Stimulated activated naive B cell treated with anti-CD40 and anti-IgM and Interleukin-4, amounts not matched to agents 10 μg/mL and 1 μg/mL and 100 μg/mL, for 72 hours (primary cell): ENCODE measurements around the gene INPP5B.

Experiments used
- ATAC-seq, 2 donors: fragments of 150-1000 bp; cut with Tn5 transposase; replicated peaks; 2 replicates each; pipeline ENCODE4 v1.10.0; 2021; ENCODE audit warnings: moderate library complexity in 1 of 2
- DNase-seq: peaks from one replicate; pipeline ENCODE4 v3.0.0; 2021
- H3K27ac Mint-ChIP-seq: one replicate; pipeline ENCODE4 v1.8.0; 2022; ENCODE audit warnings: mild to moderate bottlenecking, mixed read lengths
- H3K27me3 Mint-ChIP-seq, 2 donors: one replicate each; pipeline ENCODE4 v1.8.0; 2022; ENCODE audit warnings: mixed read lengths in 2 of 2
- H3K36me3 Mint-ChIP-seq, 2 donors: one replicate each; pipeline ENCODE4 v1.8.0; 2022; ENCODE audit warnings: mixed read lengths in 2 of 2, mild to moderate bottlenecking in 1 of 2
- H3K4me1 Mint-ChIP-seq, 2 donors: one replicate each; pipeline ENCODE4 v1.8.0; 2022; ENCODE audit warnings: mixed read lengths in 2 of 2, mild to moderate bottlenecking in 1 of 2
- H3K4me3 Mint-ChIP-seq, 2 donors: one replicate each; pipeline ENCODE4 v1.8.0; 2022; ENCODE audit warnings: mild to moderate bottlenecking in 2 of 2, mixed read lengths in 2 of 2, moderate library complexity in 1 of 2
- H3K9me3 Mint-ChIP-seq, 2 donors: one replicate each; pipeline ENCODE4 v1.8.0; 2022; ENCODE audit warnings: mixed read lengths in 2 of 2, mild to moderate bottlenecking in 1 of 2

The INPP5B gene

DNA sequence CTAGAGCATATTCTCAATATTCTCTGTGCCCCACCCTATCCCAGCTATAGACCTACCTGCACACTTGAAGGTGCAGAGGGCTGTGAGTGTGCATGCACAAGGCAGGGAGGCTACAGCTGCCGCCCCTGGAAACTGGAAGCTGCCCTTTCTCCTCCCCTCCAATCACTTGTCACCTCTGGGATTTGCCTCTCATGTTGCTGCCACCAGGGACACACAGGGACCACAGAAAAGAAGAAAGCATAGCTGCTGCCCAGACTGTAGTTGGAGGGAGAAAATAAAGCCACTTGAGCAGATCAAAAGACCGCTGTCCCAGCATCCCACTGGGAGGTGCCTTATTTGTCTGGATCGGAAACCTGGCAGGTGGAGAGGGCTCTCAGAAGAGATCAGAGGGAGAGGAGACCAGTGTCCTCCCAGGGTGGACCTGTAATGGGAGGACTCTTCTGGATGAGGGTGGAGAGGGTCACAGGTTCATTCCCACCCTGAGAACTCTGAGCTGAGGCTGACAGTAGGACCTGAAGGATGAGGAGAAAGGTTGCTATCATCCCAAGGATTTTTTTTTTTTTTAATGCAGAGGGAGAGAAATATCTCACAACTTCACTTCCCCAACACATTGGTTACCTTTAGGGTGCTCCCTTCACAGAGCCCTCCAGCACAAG, 7.6 kb upstream of the INPP5B start:
- H3K36me3 Mint-ChIP-seq, result peaks cover 23 to 32% of the 10 kb centered on the region in 2 donors
- peaks cover 31 to 49% of the 10 kb centered on the region in 2 donors for H3K4me1 Mint-ChIP-seq
- H3K27ac Mint-ChIP-seq, result peak overlapping the region; percentile 52
- no peak for DNase-seq
- no peak overlapping the region for H3K4me3 Mint-ChIP-seq
- H3K9me3 Mint-ChIP-seq, result no peaks in the 10 kb centered on the region
- no peaks in the 10 kb centered on the region for H3K27me3 Mint-ChIP-seq
- peak; percentile 22 to 29 for ATAC-seq

DNA sequence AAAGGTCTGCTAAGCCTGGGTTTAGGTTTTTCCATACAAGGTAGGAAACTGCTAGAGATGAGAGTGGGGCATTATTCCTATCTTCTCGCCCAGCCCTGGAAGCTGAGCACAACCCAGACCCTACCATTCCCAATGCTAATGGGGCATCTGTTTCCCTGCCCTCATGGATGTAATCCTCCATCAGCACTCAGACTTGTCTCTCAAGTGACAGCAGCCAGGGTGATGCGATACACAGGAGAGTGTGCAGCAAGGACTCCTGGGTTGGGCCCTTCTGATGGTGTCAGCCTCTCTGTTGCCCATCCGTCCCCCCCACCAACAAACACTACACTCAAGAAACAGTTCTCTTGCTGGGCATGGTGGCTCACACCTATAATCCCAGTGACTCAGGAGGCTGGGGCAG, 5.9 kb upstream of the INPP5B start:
- DNase-seq (no peak), ATAC-seq (peak in 1 of 2 donors; percentile 10)
- Mint-ChIP-seq H3K4me3 (no peak overlapping the region), H3K36me3 (peaks cover 18 to 21% of the 10 kb centered on the region in 2 donors), H3K27me3 (no peaks in the 10 kb centered on the region), H3K9me3 (no peaks in the 10 kb centered on the region), H3K4me1 (peaks cover 34 to 56% of the 10 kb centered on the region in 2 donors), H3K27ac (peak overlapping the region; percentile 87)

DNA sequence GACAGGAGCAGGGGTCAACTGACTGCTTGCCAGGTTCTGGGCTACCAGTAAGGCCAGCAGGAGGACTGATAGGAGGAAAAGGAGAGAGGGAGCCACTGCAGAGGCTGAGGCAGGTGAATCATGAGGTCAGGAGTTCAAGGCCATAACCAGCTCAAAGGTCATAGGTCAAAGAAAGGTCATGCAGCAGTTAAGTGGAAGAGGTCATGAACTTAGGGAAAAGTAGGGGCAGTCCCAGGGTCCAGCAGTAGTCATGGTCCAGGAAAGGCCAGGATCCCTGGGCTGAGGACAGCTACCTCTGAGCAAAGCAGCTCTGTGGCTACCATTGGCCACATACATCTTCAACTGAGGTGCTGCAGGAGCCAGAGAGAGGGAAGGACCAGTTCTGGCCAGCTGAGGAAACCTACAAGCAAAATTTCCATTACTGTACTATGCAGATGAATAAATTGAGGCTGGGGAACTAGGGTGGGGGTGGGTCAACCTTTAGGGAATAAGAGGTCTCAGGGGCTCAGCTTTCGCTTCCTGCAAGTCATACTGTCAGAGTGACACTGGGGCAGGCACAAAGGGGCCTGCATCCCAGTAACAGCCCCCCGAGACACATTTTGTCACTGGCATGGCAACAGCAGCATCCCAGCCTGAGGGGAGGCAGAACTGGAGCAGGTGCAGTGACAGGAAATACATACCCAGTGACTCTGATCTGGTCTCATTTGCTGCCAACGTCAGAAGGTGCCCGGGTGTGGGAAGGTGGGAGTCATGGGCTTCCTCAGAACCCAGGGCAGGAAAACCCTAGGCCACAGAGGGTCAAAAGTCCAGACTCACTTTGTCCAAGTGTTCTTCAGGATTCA, 5.2 kb upstream of the INPP5B start:
- Mint-ChIP-seq H3K27ac (peak overlapping the region; percentile 87), H3K4me3 (peak overlapping the region; percentile 27 to 64), H3K4me1 (peaks cover 40 to 63% of the 10 kb centered on the region in 2 donors), H3K27me3 (no peaks in the 10 kb centered on the region), H3K36me3 (peaks cover 14 to 17% of the 10 kb centered on the region in 2 donors), H3K9me3 (no peaks in the 10 kb centered on the region)
- DNase-seq (peak; percentile 45), ATAC-seq (peak; percentile 69 to 74)

DNA sequence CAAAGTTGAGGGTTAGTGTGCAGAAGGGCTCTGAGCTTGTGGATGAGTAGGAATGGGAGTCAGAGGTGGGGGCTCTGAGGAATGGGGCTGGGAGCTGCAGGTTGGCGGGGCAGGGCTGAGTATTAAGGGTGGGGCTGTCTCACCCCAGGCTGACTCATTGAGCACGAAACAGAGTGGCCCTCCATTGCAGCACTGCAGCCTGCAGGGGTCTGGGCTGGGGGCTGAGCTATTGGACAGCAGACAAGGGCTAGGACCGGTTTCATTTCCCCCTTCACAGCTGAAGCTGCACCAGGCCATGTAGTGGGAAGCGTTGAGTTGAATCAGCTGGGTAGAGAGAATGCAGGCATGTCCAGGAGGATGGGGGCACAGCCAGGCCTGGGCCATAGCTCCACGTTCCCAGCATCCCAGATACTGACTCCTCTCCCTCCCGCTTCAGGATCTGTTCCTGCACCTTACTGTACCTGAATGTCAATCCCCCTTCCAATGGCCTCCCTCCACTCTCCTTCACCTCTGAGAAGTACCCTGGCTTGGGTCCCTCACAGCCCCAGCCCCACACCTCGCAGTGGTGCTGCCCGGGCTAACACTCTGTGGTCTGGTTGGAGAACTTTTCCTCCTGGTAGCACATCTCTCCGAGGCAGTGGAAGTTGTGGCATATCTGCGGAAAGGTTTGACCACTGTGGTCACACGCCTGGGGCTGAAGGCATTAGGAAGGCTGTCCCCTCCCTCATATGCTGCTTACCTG, 4.4 kb upstream of the INPP5B start:
- no peak for DNase-seq
- Mint-ChIP-seq H3K27me3 (no peaks in the 10 kb centered on the region), H3K4me3 (peak overlapping the region; percentile 27 to 64), H3K27ac (peak overlapping the region; percentile 87), H3K4me1 (peaks cover 47 to 71% of the 10 kb centered on the region in 2 donors), H3K9me3 (no peaks in the 10 kb centered on the region), H3K36me3 (peaks cover 12% of the 10 kb centered on the region in 2 donors)
- peak in 1 of 2 donors; percentile 5 for ATAC-seq

DNA sequence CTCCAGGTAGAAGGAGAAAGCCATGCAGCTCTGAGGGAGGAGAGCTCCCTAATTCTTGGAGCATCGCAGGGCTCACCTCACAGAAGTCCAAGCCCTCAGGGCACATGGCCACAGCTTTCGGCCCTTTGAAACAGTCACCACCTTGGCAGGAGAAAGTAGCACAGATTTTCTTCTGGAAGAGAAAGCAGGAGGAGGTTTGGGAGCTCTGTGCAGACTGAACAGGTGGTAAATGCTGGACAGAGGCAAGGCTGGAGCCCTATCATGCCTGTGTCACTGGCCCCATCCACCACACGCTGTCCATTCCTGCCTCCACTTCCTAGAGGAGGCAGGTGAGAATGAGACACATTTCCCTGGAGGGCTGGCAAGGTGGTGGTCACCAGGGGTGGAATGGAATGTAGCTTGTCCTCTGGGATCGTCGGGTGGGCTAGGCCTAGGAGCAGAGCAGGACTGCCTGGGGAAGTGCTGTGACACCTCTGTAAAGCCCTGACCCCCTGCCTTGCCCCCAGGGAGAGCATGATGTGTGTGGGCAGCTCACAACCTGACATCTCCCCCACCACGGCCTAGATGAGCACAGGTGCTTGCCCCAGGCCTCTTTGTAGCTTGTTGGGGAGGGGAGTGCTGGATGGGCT, 2.8 kb upstream of the INPP5B start:
- peak overlapping the region in 1 of 2 donors; percentile 17 for H3K4me3 Mint-ChIP-seq
- DNase-seq (no peak), ATAC-seq (no peak)
- no peaks in the 10 kb centered on the region for H3K27me3 Mint-ChIP-seq
- peaks cover 50 to 81% of the 10 kb centered on the region in 2 donors for H3K4me1 Mint-ChIP-seq
- H3K9me3 Mint-ChIP-seq, result no peaks in the 10 kb centered on the region
- H3K36me3 Mint-ChIP-seq, result peaks cover 5 to 6% of the 10 kb centered on the region in 2 donors
- H3K27ac Mint-ChIP-seq, result peak overlapping the region; percentile 59

DNA sequence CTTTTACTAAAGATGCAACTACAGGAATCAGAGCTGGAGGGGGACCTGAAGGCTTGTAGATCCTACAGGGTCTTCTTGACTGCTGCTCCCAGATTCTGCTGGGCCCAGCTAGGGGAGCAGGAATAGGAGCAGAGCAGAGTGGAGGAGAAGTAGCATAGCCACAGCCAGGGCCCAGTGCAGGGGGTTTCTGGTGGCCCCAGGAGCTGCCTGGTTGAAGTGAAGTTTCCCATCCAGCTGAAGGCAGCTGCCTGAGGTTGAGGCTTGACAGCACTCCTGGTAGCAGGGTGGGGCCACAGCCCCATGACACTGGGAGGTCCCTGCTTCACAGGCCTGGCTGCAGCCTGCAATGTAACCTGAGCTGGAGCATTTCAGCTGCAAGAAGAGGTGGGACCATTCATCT, 2.0 kb upstream of the INPP5B start:
- DNase-seq (no peak), ATAC-seq (no peak)
- Mint-ChIP-seq H3K4me1 (peaks cover 44 to 73% of the 10 kb centered on the region in 2 donors), H3K27ac (no peak overlapping the region), H3K4me3 (no peak overlapping the region), H3K27me3 (no peaks in the 10 kb centered on the region), H3K36me3 (peaks cover 3 to 4% of the 10 kb centered on the region in 2 donors), H3K9me3 (no peaks in the 10 kb centered on the region)

DNA sequence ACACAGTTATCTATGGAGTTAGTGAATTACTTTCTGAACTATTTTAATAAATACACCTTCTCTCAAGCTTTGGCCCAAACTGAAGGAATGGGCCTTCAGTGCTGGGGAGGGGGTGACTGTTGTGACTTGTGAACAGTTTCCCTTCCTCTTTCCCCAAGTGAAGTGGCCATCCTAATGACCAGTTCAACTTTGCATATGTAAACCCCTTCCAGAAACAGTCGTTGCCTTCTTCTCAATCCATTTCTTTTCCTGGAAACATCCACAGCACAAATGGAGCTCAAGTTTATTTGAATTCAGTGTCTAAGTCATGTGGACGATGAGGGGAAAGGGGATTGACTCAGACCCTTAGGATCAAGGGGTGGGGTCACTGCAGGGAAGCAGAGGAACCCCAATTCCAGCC, 1.3 kb upstream of the INPP5B start:
- Mint-ChIP-seq H3K36me3 (peaks cover 5 to 9% of the 10 kb centered on the region in 2 donors), H3K4me1 (peaks cover 44 to 69% of the 10 kb centered on the region in 2 donors), H3K27me3 (no peaks in the 10 kb centered on the region), H3K9me3 (no peaks in the 10 kb centered on the region), H3K27ac (peak overlapping the region; percentile 9), H3K4me3 (no peak overlapping the region)
- DNase-seq (no peak), ATAC-seq (no peak)

DNA sequence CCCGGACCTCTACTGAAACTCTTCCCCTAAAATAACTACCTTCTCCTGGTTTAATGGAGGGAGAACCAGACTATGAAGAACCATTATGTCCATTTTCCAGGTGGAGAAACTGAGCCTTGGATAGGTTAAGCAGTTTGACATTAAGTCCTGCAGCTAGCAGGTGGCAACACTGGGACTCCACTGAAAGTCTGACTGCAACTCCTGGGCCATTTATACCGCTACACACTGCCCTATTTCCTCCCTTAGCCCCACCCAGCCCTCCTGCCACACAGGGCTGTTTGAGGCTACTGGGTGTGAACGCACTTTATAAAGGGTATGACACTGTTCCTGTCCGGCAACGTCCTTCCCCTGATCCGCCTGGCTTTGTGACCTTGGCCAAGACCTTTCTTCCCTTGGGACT, 511 bp upstream of the INPP5B start:
- Mint-ChIP-seq H3K9me3 (no peaks in the 10 kb centered on the region), H3K27me3 (no peaks in the 10 kb centered on the region), H3K4me3 (peak overlapping the region; percentile 89 to 95), H3K36me3 (peaks cover 6 to 11% of the 10 kb centered on the region in 2 donors), H3K27ac (peak overlapping the region; percentile 93), H3K4me1 (peaks cover 39 to 61% of the 10 kb centered on the region in 2 donors)
- ATAC-seq (no peak), DNase-seq (no peak)

DNA sequence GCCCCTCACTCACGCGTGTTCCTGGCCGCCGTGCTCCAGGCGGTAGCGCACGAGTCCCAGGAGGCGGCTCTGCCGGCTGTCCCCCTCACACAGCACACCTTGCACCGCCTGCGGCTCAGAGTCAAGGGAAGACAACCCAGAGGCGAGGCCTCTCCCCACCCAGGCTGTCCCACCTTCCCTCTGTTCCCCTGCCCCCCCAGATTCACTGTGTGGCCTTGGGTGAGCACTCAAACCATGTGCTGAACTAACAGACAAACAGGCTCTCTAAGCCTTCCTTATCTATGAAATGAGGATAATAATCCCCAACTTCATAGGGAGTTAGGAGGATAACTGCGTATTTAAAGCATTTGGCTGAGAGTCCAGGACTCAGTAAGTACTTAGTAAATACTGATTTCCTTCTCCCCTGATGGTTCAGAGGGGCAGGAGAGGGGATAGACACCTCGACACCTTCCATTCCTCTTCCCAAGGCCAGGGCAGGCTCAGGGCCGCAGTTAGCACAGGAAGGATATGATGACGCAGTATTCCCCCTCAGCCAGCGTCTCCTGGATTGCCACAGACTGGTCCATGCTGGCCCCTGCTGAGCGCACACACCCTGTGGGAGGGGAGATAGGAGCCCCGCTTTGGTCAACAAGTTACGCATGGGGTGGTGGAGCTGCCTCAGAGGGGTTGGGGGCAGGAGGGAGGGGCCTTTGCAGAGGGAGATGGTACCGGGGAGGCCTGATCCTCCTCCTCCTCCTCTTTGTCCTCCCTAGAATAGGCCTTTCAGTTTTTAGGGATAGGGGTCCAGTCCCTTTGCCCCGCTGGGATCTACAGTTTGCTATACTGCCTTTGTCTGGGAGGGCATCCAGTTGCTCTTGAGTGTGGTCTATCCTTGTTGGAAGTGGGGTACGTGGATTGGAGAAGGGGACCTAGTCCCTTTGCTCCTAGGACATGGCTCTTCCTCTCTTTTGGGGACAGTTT, 830 bp downstream of the INPP5B start:
- no peaks in the 10 kb centered on the region for H3K27me3 Mint-ChIP-seq
- ATAC-seq (no peak), DNase-seq (no peak)
- peak overlapping the region; percentile 89 to 95 for H3K4me3 Mint-ChIP-seq
- H3K9me3 Mint-ChIP-seq, result no peaks in the 10 kb centered on the region
- H3K27ac Mint-ChIP-seq, result peak overlapping the region; percentile 93
- H3K36me3 Mint-ChIP-seq, result peaks cover 11 to 14% of the 10 kb centered on the region in 2 donors
- H3K4me1 Mint-ChIP-seq, result peaks cover 27 to 48% of the 10 kb centered on the region in 2 donors

DNA sequence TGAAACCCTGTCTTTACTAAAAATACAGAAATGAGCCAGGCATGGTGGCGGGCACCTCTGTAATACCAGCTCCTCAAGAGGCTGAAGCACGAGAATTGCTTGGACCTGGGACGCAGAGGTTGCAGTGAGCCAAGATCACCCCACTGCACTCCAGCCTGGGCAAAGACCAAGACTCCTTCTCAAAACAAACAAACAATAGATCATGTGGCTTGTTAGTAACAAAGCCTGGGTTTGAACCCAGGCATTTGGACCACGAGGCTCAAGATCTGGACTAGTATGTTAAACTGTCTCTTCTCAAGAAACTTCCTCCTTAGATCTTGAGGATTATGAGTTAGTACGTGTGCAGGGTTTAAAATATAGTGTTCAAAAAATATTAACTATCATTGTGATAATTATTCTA, 1.6 kb downstream of the INPP5B start:
- Mint-ChIP-seq H3K27ac (no peak overlapping the region), H3K4me1 (peaks cover 23 to 42% of the 10 kb centered on the region in 2 donors), H3K9me3 (no peaks in the 10 kb centered on the region), H3K27me3 (no peaks in the 10 kb centered on the region), H3K36me3 (peaks cover 15 to 17% of the 10 kb centered on the region in 2 donors), H3K4me3 (no peak overlapping the region)
- ATAC-seq, result no peak
- DNase-seq, result no peak

DNA sequence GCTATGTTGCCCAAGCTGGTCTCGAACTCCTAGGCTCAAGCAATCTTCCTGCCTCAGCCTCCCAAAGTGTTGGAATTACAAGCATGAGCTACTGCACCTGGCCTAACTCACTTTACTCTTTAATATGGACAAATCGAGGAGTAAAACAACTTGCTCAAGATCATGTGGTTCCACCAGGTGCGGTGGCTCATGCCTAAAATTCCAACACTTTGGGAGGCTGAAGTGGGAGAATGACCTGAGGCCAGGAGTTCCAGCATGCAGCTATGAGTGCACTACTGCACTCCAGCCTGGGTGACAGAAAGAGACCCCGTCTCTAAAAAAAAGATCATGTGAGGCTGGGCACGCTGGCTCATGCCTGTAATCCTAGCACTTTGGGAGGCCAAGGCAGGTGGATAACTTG, 2.0 kb downstream of the INPP5B start:
- peaks cover 18 to 21% of the 10 kb centered on the region in 2 donors for H3K36me3 Mint-ChIP-seq
- H3K9me3 Mint-ChIP-seq, result no peaks in the 10 kb centered on the region
- no peak overlapping the region for H3K27ac Mint-ChIP-seq
- no peak overlapping the region for H3K4me3 Mint-ChIP-seq
- peaks cover 21 to 37% of the 10 kb centered on the region in 2 donors for H3K4me1 Mint-ChIP-seq
- DNase-seq (no peak), ATAC-seq (no peak)
- H3K27me3 Mint-ChIP-seq, result no peaks in the 10 kb centered on the region

DNA sequence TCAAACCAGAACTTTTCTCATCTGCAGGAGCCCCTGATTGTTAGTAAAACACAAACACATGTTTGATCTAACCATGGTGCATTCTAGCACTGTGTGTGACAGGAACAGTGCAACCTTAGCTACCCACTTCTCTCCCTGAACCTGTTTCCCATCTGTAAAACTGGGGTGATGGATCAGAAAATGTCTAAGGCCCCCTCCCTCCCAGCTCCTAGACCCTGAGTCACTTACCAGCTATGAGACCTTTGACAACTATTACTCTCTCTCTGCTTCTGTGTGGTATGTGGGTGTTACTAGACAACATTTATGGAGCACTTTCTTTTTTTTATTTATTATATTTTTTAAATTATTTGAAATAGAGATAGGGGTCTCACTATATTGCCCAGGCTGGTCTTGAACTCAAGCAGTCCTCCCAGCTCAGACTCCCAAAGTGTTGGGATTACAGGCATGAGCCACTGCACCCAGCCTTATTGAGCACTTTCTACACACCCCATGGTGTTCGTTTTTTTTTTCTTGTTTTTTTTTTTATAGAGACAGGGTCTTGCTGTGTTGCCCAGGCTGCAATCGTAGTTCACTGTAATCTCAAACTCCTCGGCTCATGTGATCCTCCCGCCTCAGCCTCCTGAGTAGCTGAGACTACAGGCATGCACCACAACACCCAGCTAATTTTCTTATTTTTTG, 2.6 kb downstream of the INPP5B start:
- no peaks in the 10 kb centered on the region for H3K9me3 Mint-ChIP-seq
- peaks cover 19 to 23% of the 10 kb centered on the region in 2 donors for H3K36me3 Mint-ChIP-seq
- ATAC-seq (no peak), DNase-seq (no peak)
- H3K4me1 Mint-ChIP-seq, result peaks cover 18 to 33% of the 10 kb centered on the region in 2 donors
- H3K27ac Mint-ChIP-seq, result no peak overlapping the region
- no peak overlapping the region for H3K4me3 Mint-ChIP-seq
- no peaks in the 10 kb centered on the region for H3K27me3 Mint-ChIP-seq
